Right lobe of liver (tissue), 4 donors: ENCODE results near the gene ALDH4A1.

Experiments
- CTCF ChIP-seq, 4 donors: fragments of 200-600 bp in 3 of 4; fragments of 450-650 bp in 1 of 4; IDR thresholded peaks; one replicate each; pipeline versions ENCODE4 v1.5.1 to v1.8.0; 2016 to 2022; ENCODE audit warnings: antibody characterized with exemption in 4 of 4, mild to moderate bottlenecking in 2 of 4
- POLR2A ChIP-seq: fragments of 450-650 bp; IDR thresholded peaks from one replicate; pipeline ENCODE4 v1.6.1; 2017; ENCODE audit warnings: antibody characterized with exemption, mild to moderate bottlenecking
- donor health status: DM: no; HTN: no; CAD: no.
- donor health status: DM: no; HTN: no; CAD: no.
- donor health status: DM: no; HTN: yes; CAD: no.

- TF ChIP-seq CTCF (IDR thresholded peaks at IDR 0.05), result no peak
- TF ChIP-seq POLR2A, result no peak
These were observed 34.6 kb upstream of the ALDH4A1 start for GRCh38 chr1:18936814-18937481.
